ENCODE measurements around the gene RASGEF1C. TPM values are rescaled to one million over a fixed set of nuclear protein-coding genes. Genes with fewer than 3 reads are reported as not detected.

The RASGEF1C gene
- total RNA-seq, 1 donor from 2014 or later = 0.13 TPM

Other genes starting within 250 kb of the RASGEF1C start
- gene RNF130, start 137.5 kb downstream of the RASGEF1C start, total RNA-seq = 42.0 and 48.1 TPM in 2 replicates
- 22.5 and 25.1 TPM in 2 replicates for gene MAPK9, start 82.9 kb upstream of the RASGEF1C start, total RNA-seq
- gene GFPT2, start 144.1 kb upstream of the RASGEF1C start, total RNA-seq = 4.0 and 7.7 TPM in 2 replicates

Data from kidney epithelial cell (primary cell).